AG10803 (cell line): ENCODE results near the gene MCM7.

Experiments
- DNase-seq: peaks from one replicate; pipeline ENCODE4 v3.0.0; 2010; ENCODE audit warnings: low read depth
- H3K4me3 ChIP-seq: 2 replicates; pipeline ENCODE4 v1.5.1; 2011; ENCODE audit warnings: mild to moderate bottlenecking, low read length, control low read depth
- TF ChIP-seq, protein P1 (sequence below): conservative IDR thresholded peaks from 2 replicates; pipeline ENCODE4 v1.5.1; 2011; ENCODE audit warnings: mild to moderate bottlenecking, low read length, control low read depth, inconsistent platforms

The MCM7 gene

GRCh38 chr7:100093054-100093453 lies 8.1 kb downstream of the MCM7 start:
- DNase-seq: no peak
- H3K4me3 ChIP-seq: no peak overlapping the region
- TF ChIP-seq, protein P1, sequence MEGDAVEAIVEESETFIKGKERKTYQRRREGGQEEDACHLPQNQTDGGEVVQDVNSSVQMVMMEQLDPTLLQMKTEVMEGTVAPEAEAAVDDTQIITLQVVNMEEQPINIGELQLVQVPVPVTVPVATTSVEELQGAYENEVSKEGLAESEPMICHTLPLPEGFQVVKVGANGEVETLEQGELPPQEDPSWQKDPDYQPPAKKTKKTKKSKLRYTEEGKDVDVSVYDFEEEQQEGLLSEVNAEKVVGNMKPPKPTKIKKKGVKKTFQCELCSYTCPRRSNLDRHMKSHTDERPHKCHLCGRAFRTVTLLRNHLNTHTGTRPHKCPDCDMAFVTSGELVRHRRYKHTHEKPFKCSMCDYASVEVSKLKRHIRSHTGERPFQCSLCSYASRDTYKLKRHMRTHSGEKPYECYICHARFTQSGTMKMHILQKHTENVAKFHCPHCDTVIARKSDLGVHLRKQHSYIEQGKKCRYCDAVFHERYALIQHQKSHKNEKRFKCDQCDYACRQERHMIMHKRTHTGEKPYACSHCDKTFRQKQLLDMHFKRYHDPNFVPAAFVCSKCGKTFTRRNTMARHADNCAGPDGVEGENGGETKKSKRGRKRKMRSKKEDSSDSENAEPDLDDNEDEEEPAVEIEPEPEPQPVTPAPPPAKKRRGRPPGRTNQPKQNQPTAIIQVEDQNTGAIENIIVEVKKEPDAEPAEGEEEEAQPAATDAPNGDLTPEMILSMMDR: no peak

GRCh38 chr7:100091411-100092181 lies 9.6 kb downstream of the MCM7 start:
- TF ChIP-seq, protein P1: no peak
- no peak overlapping the region for H3K4me3 ChIP-seq
- no peak for DNase-seq

DNA sequence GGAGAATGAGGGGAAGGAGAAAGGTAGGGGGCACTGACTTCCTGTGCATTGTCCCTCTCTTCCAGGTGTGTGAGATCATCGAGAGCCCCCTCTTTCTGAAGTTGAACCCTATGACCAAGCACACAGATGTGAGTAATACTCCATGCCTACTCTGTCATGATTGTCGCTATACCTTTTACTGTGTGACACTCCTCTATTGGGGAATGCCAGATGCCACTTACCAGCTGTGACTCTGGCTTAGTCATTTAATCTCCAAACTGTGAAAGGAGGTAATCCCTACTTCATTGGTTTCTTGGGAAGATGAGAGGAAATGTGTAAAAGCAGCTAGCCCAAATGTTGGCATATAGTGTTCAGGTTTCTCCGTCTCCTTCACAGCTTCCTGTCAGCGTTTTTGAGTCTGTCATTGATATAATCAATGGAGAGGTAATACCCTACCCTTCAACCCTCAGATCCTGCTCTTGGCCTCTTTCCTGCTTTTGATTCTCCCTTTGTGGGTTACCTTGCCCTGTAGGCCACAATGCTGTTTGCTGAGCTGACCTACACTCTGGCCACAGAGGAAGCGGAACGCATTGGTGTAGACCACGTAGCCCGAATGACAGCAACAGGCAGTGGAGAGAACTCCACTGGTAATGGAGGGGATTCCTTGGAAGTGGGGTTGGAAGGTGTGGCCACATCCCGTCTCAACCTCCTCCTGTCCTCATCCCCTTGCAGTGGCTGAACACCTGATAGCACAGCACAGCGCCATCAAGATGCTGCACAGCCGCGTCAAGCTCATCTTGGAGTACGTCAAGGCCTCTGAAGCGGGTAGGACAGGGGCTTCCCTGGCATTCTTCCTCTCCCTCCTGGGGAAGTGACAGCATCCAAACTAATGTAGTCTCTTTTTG lies 10.4 kb downstream of the MCM7 start:
- TF ChIP-seq, protein P1: no peak
- H3K4me3 ChIP-seq: no peak overlapping the region
- no peak for DNase-seq

DNA sequence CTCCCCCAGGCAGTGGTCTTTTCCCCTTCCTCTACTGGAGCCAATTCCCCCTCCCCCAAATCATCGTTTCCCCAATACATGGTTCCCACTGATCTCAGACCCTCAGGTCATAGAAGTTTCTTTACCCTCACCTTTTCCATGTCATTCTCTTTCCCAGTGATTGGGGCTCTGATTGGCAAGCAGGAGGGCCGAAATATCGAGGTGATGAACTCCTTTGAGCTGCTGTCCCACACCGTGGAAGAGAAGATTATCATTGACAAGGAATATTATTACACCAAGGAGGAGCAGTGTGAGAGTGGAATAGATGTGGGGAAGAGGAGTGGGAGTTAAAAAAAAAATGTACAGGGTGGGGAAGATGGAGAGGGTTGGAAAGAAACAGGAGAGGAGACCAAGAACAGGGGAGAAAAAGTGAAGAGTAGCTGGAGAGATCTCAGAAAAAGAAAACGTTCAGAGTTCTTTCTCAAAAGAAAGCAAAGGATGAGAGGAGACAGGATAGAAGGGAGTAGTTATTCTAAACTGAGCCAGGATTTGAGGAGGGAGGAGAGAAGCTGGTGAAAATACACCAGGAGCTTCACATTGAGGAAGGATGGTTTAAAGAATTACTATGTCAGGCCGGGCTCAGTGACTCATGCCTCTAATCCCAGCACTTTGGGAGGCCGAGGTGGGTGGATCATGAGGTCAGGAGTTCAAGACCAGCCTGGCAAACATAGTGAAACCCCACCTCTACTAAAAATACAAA lies 11.6 kb downstream of the MCM7 start:
- TF ChIP-seq, protein P1: no peak
- H3K4me3 ChIP-seq: peak overlapping the region; percentile 93
- peak; percentile 22 for DNase-seq

- TF ChIP-seq, protein P1: no peak
- H3K4me3 ChIP-seq: peak within 1 kb of the TSS; percentile 93
- DNase-seq: peak; percentile 78
Measured at GRCh38 chr7:100088621-100089457, 12.4 kb downstream of the MCM7 start, which contains the start of gene COPS6. Gene COPS6 (plus strand): TSS chr7:100088969. CDS start chr7:100088991, 22 bp downstream.

DNA sequence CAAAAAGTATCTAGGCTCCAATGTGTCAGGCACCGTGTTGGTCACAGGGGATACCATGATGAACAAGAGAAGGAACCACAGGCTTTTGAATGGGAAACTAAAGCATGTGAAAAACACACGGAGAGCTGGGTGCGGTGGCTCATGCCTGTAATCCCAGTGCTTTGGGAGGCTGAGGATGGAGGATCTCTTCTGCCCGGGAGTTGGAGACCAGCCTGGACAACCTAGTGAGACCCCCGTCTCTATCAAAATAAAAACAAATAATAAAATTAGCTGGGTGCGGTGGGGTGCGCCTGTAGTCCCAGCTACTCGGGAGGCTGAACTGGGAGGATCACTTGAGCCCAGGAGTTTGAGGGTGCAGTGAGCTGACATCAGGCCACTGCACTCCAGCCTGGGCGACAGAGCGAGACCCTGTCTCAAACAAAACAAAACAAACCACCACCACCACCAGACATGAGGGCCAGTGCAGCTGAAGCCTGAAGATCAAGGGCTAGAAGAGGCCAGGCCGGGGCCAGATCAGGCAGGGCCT lies 13.0 kb downstream of the MCM7 start:
- DNase-seq: no peak
- peak overlapping the region; percentile 93 for H3K4me3 ChIP-seq
- TF ChIP-seq, protein P1: no peak
